Stimulated activated CD8-positive, alpha-beta memory T cell treated with anti-CD3 and anti-CD28 coated beads, Interleukin-4, amount 100 ng/mL, for 24 hours (primary cell): ENCODE data around the gene NDUFAF5.
"Not testable (repeated sequence)": the region's sequence is repeated elsewhere in the genome, so short reads cannot be mapped to it uniquely, and the experiment has no call there.

ENCODE experiments used
- DNase-seq: peaks from one replicate; pipeline ENCODE4 v3.0.0-alpha.2; 2020; ENCODE audit warnings: low read depth

Gene NDUFAF5

GRCh38 chr20:13784893-13785715 is at the start of gene NDUFAF5, which contains the start of gene ESF1:
TSS of gene NDUFAF5 (plus strand) at chr20:13785028. CDS start at chr20:13785069, 41 bp downstream.
TSS of gene ESF1 (minus strand) at chr20:13784919. CDS start at chr20:13783140, 1,779 bp downstream.
- peak; percentile 86 for DNase-seq

GRCh38 chr20:13735826-13736225 is 49.0 kb upstream of the NDUFAF5 start:
- no peak for DNase-seq

- DNase-seq, result no peak
Observed at GRCh38 chr20:13736436-13737191, 48.2 kb upstream of the NDUFAF5 start.

- not testable (repeated sequence) for DNase-seq
Observed at GRCh38 chr20:13738187-13738586, 46.6 kb upstream of the NDUFAF5 start.

GRCh38 chr20:13739731-13740649 is 44.8 kb upstream of the NDUFAF5 start:
- no peak for DNase-seq

- no peak for DNase-seq
Observed at GRCh38 chr20:13741879-13742278, 42.9 kb upstream of the NDUFAF5 start.

- DNase-seq, result no peak
Observed at GRCh38 chr20:13744352-13744751, 40.5 kb upstream of the NDUFAF5 start.

GRCh38 chr20:13745784-13746183 is 39.0 kb upstream of the NDUFAF5 start:
- DNase-seq, result no peak

GRCh38 chr20:13749811-13750210 is 35.0 kb upstream of the NDUFAF5 start:
- no peak for DNase-seq

GRCh38 chr20:13753436-13754036 is 31.3 kb upstream of the NDUFAF5 start:
- DNase-seq, result no peak

- DNase-seq, result no peak
Observed at GRCh38 chr20:13755809-13756208, 29.0 kb upstream of the NDUFAF5 start.

GRCh38 chr20:13756551-13756950 is 28.3 kb upstream of the NDUFAF5 start:
- no peak for DNase-seq

- no peak for DNase-seq
Observed at GRCh38 chr20:13758884-13759283, 25.9 kb upstream of the NDUFAF5 start.

GRCh38 chr20:13760451-13760946 is 24.3 kb upstream of the NDUFAF5 start:
- not testable (repeated sequence) for DNase-seq

GRCh38 chr20:13765299-13765698 is 19.5 kb upstream of the NDUFAF5 start:
- no peak for DNase-seq

- no peak for DNase-seq
Observed at GRCh38 chr20:13765868-13766416, 18.9 kb upstream of the NDUFAF5 start.

GRCh38 chr20:13770141-13770540 is 14.7 kb upstream of the NDUFAF5 start:
- no peak for DNase-seq

- DNase-seq, result no peak
Observed at GRCh38 chr20:13771853-13772453, 12.9 kb upstream of the NDUFAF5 start.

- no peak for DNase-seq
Observed at GRCh38 chr20:13772529-13772928, 12.3 kb upstream of the NDUFAF5 start.

GRCh38 chr20:13775867-13776266 is 9.0 kb upstream of the NDUFAF5 start:
- no peak for DNase-seq

- DNase-seq, result no peak
Observed at GRCh38 chr20:13777171-13777601, 7.6 kb upstream of the NDUFAF5 start.
